ENCODE measurements around the gene FMNL3.

Gene FMNL3

DNA sequence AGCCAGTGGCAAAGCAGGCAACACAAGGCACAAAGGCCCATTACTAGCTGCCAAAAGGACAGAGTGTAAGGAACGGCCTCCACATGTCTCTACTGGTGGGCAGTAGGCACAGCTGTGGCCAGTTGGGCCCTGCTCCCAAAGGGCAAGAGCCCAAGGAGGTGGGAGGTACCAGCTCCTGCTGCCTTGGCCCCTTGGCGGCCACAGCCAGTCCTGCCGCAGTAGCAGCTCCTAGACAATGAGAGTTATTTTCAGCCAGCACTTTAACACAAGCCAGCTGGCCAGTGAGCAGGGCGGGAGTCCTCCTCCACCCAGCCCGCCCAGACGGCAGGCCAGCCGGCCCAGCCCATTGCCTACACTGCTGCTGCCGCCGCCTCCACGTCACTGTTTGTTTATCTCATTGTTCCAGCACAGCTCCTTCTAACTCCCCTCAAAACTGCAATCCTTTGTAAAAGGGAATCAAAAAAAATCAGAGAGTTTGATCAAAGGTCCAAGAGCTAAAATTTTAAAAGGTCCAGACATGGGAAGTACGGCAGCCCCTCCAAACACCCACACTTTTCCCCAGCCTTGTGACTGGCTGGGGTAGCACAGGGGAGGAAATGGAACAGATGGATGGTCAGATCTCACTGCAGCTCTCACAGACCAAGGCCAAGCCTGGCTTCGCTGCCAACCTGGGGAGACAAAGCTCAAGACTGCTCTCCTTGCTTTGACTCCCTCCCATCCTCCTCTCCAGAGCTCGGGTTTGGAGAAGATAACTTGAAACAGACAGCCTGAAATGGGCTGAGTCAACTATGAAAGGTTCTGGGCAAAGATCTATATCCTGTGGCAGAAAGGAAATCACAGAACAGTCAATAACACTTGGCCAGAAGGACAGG is 33.5 kb downstream of the FMNL3 start:
- DNase-seq = peak; percentile 73

DNA sequence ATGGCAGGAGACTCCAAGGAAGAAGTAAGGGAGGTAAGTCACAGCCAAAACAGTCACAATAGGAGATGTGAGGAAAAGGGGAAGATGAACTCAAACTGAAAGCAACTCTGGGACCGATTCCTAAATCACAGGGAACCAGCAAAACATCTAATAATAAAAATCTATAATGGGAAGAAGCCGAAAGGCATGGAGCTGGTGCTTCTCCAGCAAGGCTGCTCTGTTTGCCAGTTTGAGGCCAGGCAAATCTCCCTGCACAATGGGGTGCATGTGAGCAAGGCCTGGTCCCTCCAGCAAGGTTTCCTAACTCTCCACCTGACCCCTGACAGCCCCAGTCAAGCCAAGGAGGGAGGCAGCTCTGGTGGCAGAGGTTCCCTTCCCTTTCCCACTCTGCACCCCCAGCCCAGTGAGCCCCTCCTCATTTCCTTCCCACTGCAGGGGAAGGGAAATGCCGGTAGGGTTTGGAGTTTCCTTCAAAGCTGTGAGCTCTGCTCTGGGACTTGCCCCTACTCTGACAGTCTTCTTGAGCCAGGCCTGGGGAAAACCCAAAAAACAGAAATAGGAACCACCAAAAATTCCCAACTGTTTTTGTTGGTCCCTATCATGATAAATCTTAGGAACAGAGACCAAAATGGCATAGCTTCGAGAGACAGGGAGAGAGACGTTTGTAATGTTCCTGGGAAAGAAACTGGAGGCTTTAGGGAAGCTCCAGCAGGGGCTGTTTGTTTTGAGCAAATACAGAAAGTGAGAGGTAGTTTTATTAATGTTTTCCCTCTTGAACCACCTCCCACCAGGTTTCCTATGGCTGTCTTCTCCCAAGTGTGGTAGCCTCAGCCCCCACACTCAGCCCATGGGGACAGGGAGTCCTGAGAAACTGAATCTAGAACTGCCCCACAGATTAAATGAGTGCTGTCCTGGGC is 34.6 kb downstream of the FMNL3 start:
- DNase-seq = no peak

DNA sequence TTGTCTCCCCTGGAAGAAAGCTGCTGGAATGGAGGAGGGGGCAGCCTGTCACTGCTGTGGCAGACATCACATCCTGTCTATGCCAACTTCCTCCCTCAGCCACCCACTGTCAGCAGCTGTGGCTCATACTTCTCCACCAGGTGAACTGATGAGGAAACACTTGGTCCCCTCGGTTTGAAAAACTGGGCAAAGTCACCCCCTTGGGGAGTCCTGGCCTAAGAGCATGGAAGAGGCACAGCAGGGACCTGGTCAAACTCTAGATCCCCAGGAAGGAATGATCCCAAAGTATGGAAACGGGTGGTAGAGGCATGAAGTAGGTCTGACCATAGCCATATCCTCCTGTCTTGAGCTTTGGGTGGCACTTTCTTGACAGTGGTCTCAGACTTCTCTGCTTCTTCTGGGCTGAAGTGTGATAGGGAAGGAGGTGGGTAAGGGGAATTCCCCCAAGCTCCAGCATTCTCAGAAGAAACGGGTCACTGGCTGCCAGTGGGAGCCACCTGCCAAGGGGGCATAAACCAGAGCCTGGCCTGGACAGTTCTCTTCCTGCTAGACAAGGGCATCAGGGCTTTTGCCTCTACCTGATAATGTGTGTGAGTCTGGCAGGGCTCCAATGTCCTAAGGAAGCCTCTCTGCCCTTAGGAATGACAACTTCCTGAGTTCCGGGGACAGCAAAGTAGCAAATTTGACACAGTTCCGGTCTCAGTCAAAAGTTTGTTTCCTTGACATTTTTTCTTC is 36.0 kb downstream of the FMNL3 start:
- no peak for DNase-seq

DNA sequence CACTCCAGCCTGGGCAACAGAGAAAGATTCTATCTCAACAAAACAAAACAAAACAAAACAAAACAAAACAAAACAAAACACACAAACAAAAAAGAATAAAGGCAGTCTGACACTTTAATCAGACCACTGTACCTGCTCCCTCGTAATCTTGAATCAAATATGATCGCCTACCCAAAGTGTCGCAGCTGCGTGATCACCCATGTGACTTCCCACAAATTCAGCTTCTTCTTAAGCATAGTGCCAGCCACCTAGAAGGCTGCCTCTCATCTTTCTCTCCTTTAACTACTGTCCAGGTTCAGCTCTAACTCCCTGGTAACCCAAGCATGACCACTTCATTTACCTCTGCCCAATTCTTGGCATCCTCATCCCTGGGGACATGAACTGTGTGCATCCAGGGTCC is 37.4 kb downstream of the FMNL3 start:
- no peak for DNase-seq

GRCh38 chr12:49667325-49668090 is 39.7 kb downstream of the FMNL3 start:
- no peak for DNase-seq

- DNase-seq = no peak
These were observed 41.0 kb downstream of the FMNL3 start for GRCh38 chr12:49666176-49666575.

GRCh38 chr12:49665384-49665783 is 41.8 kb downstream of the FMNL3 start:
- DNase-seq = no peak

DNA sequence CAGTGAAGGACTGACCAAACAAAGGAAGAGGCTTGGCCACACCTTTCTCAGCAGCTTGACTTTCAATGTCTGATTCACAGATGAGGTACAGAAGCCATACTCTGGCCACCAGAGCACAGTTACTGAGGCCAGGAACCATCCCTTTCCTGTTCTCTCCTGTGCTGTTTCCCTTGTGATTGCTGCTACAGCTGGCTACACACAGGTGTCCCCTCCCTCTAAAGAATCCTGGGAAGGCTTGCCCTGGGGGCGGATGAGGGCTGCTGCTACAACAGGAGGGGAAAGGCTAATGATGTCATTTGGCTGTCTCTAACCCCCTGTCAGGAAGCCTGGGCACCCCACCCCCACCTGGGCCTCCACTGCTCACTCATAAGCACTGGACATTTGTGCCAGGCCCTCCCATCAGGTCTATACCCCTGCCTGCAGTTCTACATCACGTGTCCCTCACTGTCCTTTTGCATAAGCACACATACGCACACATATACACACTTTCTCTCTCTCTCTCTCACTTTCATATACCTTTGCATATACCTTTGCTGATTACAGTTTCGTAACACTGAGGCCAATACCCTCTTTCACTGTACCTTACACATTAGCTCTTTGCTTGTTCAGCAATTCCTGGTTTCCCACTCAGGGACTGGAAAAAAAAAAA is 42.5 kb downstream of the FMNL3 start:
- no peak for DNase-seq

GRCh38 chr12:49664167-49664566 is 43.0 kb downstream of the FMNL3 start:
- DNase-seq = no peak

- DNase-seq = no peak
These were observed 44.0 kb downstream of the FMNL3 start for GRCh38 chr12:49662998-49663843.

- DNase-seq = no peak
These were observed 45.5 kb downstream of the FMNL3 start for GRCh38 chr12:49661746-49662145.

DNA sequence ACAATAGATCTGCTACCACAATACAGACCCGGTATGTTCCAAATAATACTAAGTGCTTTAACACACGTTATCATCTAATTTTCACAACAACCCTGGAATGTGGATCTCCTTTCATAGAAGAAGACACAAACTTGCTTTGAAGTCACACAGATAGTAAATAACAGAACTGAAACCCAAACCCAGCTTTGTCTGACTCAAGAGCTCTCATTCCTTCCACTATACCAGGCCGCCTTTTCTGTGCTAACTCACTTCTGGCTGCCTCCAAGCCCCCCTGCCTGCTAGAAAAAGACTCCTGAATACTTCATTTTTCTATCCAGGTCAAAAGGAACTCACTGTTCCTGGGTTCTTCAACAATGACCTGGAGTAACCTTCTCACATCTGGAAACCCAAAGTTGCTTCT is 46.0 kb downstream of the FMNL3 start:
- DNase-seq = no peak

- no peak for DNase-seq
These were observed 47.5 kb downstream of the FMNL3 start for GRCh38 chr12:49659753-49660152.

- no peak for DNase-seq
These were observed 48.9 kb downstream of the FMNL3 start for GRCh38 chr12:49658276-49658675.

- DNase-seq = no peak
These were observed 51.5 kb downstream of the FMNL3 start for GRCh38 chr12:49655595-49656236.

DNA sequence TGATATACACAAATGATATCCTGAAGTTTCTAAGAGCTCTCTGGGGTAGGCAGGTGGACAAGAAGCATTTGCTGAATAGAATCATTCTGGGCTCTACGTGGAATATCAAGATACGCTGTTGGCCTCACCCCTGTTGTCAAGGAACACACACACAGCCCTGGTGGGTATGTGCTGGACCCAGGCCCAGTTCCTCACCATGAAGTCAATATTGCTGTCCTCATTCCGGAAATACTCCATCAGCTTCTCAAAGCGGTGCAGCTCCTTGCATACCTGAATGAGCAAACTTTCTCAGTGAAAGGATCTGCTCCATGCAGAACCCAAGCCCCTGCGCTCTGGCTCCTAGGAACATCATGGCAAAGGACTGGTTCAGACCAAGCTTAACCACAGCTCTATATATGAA is 52.5 kb downstream of the FMNL3 start:
- no peak for DNase-seq

DNA sequence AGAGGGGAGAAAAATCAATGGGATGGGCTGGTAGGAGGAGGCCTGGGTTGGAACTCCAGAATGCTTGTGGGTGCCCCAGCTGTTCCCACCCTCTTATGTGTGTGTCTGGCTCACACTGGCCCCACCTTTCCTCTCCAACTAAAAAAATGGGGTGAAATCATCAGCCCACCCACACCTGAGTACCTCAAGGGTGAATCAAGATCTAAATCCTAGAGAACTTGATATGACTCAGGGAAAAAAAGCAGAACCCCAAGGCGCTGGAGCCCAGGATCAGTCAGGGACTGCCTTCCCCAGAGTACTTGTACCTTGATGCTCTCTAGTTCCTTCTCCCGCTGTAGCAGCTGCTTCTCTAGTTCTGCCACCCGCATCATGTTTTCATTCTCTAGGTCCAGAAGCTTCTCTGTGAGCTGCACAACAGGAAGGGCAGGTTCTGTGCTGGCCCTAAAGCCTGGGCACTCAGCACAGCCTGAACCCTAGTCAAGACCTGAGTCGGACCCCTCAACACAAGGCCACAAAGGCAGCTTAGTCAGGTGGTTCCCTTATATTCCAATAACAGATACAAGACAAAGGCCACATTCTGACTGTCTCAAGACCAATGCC is 54.2 kb downstream of the FMNL3 start:
- DNase-seq = no peak

DNA sequence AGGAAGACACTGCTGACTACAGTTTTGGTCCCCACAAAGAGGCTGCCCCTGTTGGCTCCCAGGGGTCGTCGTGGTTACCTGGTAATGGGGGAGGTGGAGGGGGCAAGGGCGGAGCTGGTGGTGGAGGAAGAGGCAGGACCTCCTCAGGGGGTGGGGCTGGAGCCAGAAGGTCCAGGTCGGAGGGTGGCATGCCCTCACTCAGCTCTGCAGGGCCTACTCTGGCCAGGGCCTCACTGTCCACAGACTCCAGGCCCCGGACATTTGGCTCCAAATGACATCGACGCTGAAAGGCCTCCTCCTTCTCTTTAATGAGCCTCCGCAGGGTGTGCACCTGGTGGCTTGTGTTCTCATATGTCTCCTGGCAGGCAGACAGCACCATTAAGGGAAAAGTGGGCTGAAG is 55.4 kb downstream of the FMNL3 start:
- DNase-seq = no peak

GRCh38 chr12:49649892-49650291 is 57.3 kb downstream of the FMNL3 start:
- no peak for DNase-seq

DNA sequence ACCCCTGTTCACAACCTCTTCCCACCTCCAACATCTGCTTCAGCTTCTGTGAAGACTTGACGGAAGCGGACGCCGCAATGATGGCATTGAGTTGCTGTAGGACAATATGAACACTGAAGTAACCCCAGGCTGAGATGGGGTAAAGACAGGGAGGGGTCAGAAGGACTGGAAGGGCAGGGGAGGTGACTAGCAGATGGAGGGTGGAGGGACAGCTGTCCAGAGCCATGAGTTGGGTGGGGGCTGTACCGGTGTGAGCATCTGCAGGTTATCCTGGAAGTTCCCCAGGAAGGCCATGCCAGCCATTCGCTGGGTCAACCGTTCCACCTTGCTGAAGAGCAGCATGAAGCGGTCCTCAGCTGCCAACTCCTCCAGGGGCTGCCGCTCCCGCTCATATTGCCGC is 57.8 kb downstream of the FMNL3 start:
- DNase-seq = no peak
